ENCODE results near the gene CALHM3.

The CALHM3 gene

DNA sequence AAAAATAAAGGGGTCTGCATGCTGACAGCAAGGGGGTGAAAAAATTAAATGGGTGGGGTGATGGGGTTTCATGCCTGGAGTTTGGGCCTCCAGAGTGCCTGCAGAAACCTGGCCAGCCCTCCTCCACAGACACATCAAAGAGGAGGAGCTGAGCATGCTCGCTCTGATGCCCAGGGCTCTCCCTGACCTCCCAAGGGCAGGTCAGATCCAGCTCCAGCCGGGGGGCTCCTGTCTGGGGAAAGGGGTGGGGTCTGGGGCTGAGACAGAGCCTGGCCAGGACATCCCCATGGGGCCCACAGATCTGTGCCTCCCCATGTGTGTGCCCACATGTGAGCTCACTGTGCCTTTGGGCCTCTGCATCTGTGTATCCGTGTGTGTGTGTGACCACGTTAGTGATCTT, 19.4 kb downstream of the CALHM3 start:
- ATAC-seq (ENCODE audit: insufficient read depth, low read depth) (no peak), DNase-seq (no peak)
- no peak overlapping the region for H3K27ac ChIP-seq (ENCODE audit: low read length)
- no peaks in the 10 kb centered on the region for H3K36me3 ChIP-seq (ENCODE audit: insufficient read depth, low read length)
- TF ChIP-seq EZH2 (IDR thresholded peaks at IDR 0.05; ENCODE audit: borderline replicate concordance, low read depth, low read length, severe bottlenecking) (no peak), CTCF (IDR thresholded peaks at IDR 0.05; ENCODE audit: borderline replicate concordance, extremely low read depth, low read length, poor library complexity, severe bottlenecking) (no peak)
- no peaks in the 10 kb centered on the region for H3K4me1 ChIP-seq (ENCODE audit: insufficient read depth, low read length)
- no peak overlapping the region for H3K4me3 ChIP-seq (ENCODE audit: low read depth in 1 of 2, low read length in 2 of 2)
- H3K9ac ChIP-seq (ENCODE audit: low read depth, low read length), result no peak overlapping the region
- H3K79me2 ChIP-seq (ENCODE audit: insufficient read depth, low read length), result no peaks in the 10 kb centered on the region
- H3K9me3 ChIP-seq (ENCODE audit: insufficient read depth, low read length, severe bottlenecking), result no peaks in the 10 kb centered on the region
- H2AFZ ChIP-seq (ENCODE audit: low read depth, low read length), result no peak overlapping the region
- no peaks in the 10 kb centered on the region; the same call in 1 of the 2 replicates for H4K20me1 ChIP-seq (ENCODE audit: insufficient read depth, low read length)
- H3K27me3 ChIP-seq (ENCODE audit: insufficient read depth, low read length, poor library complexity), result no peaks in the 10 kb centered on the region
- H3K4me2 ChIP-seq (ENCODE audit: insufficient read depth, low read length), result no peak overlapping the region

DNA sequence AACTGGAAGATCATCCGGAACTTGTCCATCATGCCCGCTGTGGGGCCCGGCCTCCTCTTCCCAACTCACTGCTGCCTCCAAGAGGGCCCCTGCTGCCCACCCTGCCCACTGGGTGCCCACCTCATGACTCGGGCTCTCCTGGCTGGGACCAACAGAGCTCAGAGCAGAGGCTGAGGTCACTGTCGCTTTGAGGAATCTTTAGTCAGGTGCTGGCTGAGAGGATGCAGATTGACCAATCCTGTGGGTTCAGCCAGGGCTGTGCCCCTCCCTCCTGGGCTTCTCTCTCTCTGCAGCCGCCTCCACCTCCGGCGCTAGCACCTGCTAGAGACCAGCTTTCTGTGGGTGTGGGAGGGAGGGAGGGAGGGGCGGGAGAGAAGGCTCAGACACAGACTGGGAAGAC, 20.3 kb downstream of the CALHM3 start, which contains the start of gene CALHM1:
Gene CALHM1, minus strand, starts transcription at position 181 of the 400 bp plus-strand sequence. Its CDS starts 149 bp downstream, at position 32.
- TF ChIP-seq CTCF (IDR thresholded peaks at IDR 0.05; ENCODE audit: borderline replicate concordance, extremely low read depth, low read length, poor library complexity, severe bottlenecking), result no peak
- no peak for TF ChIP-seq EZH2 (IDR thresholded peaks at IDR 0.05; ENCODE audit: borderline replicate concordance, low read depth, low read length, severe bottlenecking)
- Histone ChIP-seq H2AFZ (ENCODE audit: low read depth, low read length) (no peak within 1 kb of the TSS), H3K9ac (ENCODE audit: low read depth, low read length) (no peak within 1 kb of the TSS), H3K36me3 (ENCODE audit: insufficient read depth, low read length) (no peaks in the 10 kb centered on the region), H3K79me2 (ENCODE audit: insufficient read depth, low read length) (no peaks in the 10 kb centered on the region), H3K4me3 (ENCODE audit: low read depth in 1 of 2, low read length in 2 of 2) (no peak within 1 kb of the TSS), H3K27ac (ENCODE audit: low read length) (no peak within 1 kb of the TSS), H3K4me2 (ENCODE audit: insufficient read depth, low read length) (no peak within 1 kb of the TSS), H4K20me1 (ENCODE audit: insufficient read depth, low read length) (no peaks in the 10 kb centered on the region; the same call in 1 of the 2 replicates), H3K27me3 (ENCODE audit: insufficient read depth, low read length, poor library complexity) (no peaks in the 10 kb centered on the region), H3K9me3 (ENCODE audit: insufficient read depth, low read length, severe bottlenecking) (no peaks in the 10 kb centered on the region), H3K4me1 (ENCODE audit: insufficient read depth, low read length) (no peaks in the 10 kb centered on the region)
- no peak for DNase-seq
- ATAC-seq (ENCODE audit: insufficient read depth, low read depth), result 0 out of 3 replicates have a peak, but pooled peaks have one; percentile 43

GRCh38 chr10:103457896-103458583, 21.0 kb downstream of the CALHM3 start:
- no peaks in the 10 kb centered on the region for H3K27me3 ChIP-seq (ENCODE audit: insufficient read depth, low read length, poor library complexity)
- DNase-seq, result no peak
- no peak overlapping the region for H3K27ac ChIP-seq (ENCODE audit: low read length)
- H3K9ac ChIP-seq (ENCODE audit: low read depth, low read length), result no peak overlapping the region
- no peaks in the 10 kb centered on the region for H3K36me3 ChIP-seq (ENCODE audit: insufficient read depth, low read length)
- H4K20me1 ChIP-seq (ENCODE audit: insufficient read depth, low read length), result no peaks in the 10 kb centered on the region; the same call in 1 of the 2 replicates
- H3K4me3 ChIP-seq (ENCODE audit: low read depth in 1 of 2, low read length in 2 of 2), result no peak overlapping the region
- no peak overlapping the region for H2AFZ ChIP-seq (ENCODE audit: low read depth, low read length)
- H3K4me1 ChIP-seq (ENCODE audit: insufficient read depth, low read length), result peaks cover under 1% of the 10 kb centered on the region; the same call in 1 of the 2 replicates
- no peaks in the 10 kb centered on the region for H3K79me2 ChIP-seq (ENCODE audit: insufficient read depth, low read length)
- no peak for ATAC-seq (ENCODE audit: insufficient read depth, low read depth)
- TF ChIP-seq EZH2 (IDR thresholded peaks at IDR 0.05; ENCODE audit: borderline replicate concordance, low read depth, low read length, severe bottlenecking) (no peak), CTCF (IDR thresholded peaks at IDR 0.05; ENCODE audit: borderline replicate concordance, extremely low read depth, low read length, poor library complexity, severe bottlenecking) (no peak)
- no peaks in the 10 kb centered on the region for H3K9me3 ChIP-seq (ENCODE audit: insufficient read depth, low read length, severe bottlenecking)
- H3K4me2 ChIP-seq (ENCODE audit: insufficient read depth, low read length), result no peak overlapping the region

Measured in DND-41 (cell line).